Fibroblast of lung (primary cell): ENCODE measurements around the gene PFDN1.

Experiments
- EZH2 ChIP-seq: IDR thresholded peaks from 2 replicates; pipeline ENCODE4 v1.5.1; 2012; ENCODE audit warnings: low read length, control low read depth, mild to moderate bottlenecking; ENCODE audit errors: missing control alignments
- TF ChIP-seq, protein P1 (sequence below), 2 donors: IDR thresholded peaks in 1 of 2; conservative IDR thresholded peaks in 1 of 2; 1 replicate in 1 of 2; 2 replicates in 1 of 2; pipeline ENCODE4 v1.5.1; 2011 to 2012; ENCODE audit warnings: low read length in 2 of 2, control low read depth in 1 of 2, inconsistent platforms in 1 of 2, low read depth in 1 of 2, mild to moderate bottlenecking in 1 of 2

DNA sequence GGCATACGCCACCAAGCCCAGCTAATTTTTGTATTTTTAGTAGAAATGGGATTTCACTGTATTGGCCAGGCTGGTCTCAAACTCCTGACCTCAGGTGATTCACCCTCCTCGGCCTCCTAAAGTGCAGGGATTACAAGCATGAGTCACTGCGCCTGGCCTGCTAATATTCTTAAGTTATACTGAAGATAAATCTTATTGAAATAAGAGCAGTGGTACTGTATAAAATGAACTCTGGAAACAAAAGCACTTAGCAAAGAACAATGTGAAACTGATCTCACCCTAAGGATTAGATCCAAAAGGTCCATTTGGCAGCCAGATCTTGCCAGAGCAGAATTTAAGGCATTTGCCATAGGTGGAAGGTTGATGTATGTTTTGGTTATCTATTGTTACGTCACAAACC lies 100.8 kb downstream of the PFDN1 start:
- TF ChIP-seq, protein P1, sequence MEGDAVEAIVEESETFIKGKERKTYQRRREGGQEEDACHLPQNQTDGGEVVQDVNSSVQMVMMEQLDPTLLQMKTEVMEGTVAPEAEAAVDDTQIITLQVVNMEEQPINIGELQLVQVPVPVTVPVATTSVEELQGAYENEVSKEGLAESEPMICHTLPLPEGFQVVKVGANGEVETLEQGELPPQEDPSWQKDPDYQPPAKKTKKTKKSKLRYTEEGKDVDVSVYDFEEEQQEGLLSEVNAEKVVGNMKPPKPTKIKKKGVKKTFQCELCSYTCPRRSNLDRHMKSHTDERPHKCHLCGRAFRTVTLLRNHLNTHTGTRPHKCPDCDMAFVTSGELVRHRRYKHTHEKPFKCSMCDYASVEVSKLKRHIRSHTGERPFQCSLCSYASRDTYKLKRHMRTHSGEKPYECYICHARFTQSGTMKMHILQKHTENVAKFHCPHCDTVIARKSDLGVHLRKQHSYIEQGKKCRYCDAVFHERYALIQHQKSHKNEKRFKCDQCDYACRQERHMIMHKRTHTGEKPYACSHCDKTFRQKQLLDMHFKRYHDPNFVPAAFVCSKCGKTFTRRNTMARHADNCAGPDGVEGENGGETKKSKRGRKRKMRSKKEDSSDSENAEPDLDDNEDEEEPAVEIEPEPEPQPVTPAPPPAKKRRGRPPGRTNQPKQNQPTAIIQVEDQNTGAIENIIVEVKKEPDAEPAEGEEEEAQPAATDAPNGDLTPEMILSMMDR (conservative IDR thresholded peaks at IDR 0.05 in 1 of 2, IDR thresholded peaks at IDR 0.05 in 1 of 2; ENCODE audit: low read depth in 1 of 2, low read length in 2 of 2): no peak
- TF ChIP-seq EZH2: no peak
